ENCODE results near the gene TSKU.
"Not testable (repeated sequence)": the region's sequence is repeated elsewhere in the genome, so short reads cannot be mapped to it uniquely, and the experiment has no call there.

GRCh38 chr11:76815678-76816077 lies 32.5 kb downstream of the TSKU start:
- TF ChIP-seq YY1 (IDR thresholded peaks at IDR 0.05; ENCODE audit: insufficient read depth, insufficient read length); SUZ12 (IDR thresholded peaks at IDR 0.05; ENCODE audit: extremely low read depth, insufficient read depth, insufficient read length); ZNF274 (IDR thresholded peaks at IDR 0.05; ENCODE audit: low read depth, low read length): not testable (repeated sequence)

All from NT2/D1 (cell line).